ENCODE data around the gene SLC9A8.
A peak's percentile ranks its signal among the peaks of the same experiment; 100 is the strongest.
"Not testable (repeated sequence)": the region's sequence is repeated elsewhere in the genome, so short reads cannot be mapped to it uniquely, and the experiment has no call there.

The SLC9A8 gene

DNA sequence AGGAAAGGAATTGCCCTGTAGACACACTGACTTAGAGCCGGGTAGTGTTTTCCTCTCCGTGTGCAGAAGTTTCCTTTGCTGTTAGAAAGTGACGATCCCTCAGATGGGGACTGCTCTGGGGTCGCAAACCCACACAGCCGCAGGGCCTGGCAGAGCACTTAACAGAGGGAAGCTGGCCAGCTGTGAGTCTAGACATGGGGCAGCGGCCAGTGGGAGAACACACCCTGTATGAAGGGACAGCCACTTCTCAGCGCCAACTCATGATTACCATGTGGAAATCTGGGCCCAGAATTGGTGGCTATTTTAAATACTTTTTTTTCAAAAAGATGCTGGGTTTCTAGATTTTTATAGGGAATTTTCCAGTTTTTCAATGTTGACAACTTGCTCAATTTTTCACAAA lies 39.4 kb downstream of the SLC9A8 start:
- DNase-seq = no peak

DNA sequence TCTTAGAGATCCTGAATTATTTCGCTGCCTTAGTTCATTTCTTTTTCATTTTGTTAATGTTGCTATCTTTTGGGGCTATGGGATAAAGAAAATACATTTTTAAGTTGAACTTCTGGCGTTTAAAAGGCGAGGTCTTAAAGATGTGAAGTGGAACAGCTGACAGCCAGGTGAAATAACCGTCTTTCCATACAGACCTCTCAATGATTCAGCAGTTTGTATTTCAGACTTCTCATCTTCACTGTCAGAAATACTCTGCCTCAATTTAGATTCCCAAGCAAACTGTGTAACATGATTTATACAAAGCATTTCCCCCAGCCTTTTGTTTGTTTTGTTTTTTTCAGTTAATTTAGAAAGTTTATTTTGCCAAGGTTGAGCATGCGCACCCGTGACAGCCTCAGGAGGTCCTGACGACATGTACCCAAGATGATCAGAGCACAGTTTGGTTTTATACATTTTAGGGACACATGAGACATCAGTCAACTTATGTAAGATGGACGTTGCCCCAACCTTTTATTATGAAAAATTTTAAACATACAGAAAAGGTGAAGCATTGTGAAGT lies 40.0 kb downstream of the SLC9A8 start:
- DNase-seq = no peak

DNA sequence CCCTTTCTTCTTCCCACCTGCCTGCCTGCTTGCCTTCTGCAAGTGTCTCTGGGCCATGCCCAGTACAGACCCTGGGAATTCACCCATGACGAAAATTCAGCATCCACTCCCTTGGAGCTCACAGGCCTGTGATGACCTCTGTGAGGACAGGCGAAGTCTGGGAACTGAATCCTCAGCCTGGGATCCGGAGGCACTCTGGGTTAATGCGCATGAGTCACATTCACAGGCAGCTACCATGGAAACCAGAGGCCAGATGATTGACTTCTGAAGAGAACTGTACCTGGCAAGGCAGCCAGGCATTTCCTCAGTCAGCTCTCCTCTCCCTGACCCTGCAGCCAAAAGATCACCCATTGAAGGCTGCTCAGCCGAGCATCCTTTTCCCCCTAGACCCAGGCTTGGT lies 41.0 kb downstream of the SLC9A8 start:
- DNase-seq = peak; percentile 73

DNA sequence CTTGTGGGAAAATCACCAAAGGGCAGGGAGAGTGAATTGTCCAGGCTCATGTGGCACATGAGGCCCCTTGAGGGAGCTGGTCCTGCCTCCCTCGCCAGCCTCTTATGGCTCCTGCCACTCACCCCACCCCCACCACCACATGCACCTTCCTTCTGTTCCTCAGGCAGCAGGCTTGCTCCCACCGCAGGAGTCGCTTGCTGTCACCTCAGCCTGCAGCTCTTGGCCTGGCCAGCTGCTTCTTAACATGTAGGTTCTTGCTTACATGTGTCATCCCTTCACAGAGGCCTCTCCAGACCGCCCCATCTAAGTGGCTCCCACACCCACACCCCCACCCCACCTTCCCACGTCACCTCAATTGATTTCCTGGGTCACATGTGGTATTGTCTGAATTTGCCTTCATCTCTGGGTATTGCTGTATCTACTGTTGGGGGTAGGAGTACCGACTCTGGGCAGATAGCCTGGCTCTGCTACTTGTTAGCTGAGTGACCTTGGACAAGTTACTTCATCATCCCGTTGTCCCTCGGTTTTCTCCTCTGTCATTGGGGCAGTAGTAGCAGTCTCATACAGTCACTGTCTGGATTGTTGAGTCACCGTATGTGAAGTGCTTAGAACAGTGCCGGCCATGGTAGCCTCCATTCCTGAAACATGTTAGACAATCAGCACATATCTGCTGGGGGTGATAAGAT lies 41.7 kb downstream of the SLC9A8 start:
- DNase-seq = no peak

DNA sequence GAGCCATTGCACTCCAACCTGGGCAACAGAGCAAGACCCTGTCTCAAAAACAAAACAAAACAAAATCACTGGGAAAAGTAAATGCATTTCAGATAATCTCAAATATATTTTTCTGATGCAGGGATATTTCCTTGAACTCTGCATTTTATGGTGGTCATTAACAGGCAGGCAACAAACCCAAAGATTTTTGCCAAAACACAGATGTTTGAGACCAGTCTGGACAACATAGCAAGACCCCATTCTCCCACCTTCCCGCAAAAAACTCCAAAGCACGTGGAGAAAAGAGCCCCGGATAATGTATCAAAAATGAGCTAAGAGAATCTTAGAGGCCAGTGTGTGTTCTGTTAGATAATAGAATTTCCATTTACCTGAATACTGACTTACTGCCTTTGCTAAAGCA lies 44.3 kb downstream of the SLC9A8 start:
- no peak for DNase-seq

DNA sequence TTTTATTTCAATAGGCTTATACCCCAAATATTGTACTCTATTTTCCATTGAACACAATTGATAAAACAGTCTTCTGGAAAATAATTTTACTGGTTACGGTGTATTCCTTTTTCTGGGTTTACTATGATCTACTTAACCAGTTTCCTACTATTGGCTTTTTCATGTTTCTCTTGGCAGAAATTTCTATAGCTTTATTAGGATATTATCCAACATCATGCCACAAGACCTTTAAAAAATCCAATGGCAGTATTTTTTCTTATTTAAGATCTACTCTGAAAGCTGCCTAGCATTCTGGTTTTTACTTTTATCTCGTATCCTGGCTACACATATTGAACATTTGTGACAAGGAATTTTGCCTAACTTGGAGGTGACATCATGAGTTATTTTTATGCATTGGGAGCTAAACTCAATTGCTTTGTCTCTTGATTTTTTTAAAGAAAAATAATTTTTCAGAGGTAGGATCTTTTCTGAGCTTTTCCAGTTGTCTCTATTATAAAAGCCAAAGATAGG lies 45.5 kb downstream of the SLC9A8 start:
- DNase-seq = no peak

DNA sequence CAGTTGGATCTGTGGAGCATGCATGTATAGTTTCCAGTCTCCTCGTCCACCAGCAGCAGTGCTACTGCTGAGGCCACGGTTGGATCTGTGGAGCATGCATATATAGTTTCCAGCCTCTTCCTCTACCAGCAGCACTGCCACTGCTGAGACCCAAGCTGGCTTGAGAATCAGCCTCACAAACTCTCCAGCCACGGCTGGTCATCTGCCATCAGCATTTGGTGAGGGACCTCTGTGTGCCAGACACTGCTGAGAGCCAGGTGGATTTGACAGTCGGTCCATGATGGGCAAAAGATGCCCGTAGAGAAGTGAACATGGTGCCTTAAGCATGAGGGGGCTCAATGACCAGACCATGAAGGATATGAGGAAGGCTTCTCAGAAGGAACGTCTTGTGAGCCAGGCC lies 46.4 kb downstream of the SLC9A8 start:
- no peak for DNase-seq

DNA sequence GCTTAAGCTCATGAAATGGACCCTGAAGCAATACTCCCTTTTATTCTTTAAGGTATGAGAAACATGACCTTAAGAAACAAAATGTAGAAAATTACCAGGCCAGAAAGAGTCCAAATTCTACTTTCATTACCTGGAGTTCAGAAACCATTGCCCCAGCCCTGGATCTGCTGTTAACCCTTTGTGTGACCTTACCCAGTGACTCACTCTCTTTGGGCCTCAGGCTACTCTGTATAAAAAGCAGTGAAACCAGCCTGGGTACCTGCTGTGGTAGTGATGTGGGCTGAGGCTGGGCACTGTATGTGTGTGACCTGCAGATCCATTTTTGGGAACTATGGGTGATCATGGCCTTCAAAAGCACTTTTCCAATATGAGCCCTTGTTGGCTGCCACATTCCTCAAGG lies 47.2 kb downstream of the SLC9A8 start:
- DNase-seq = no peak

DNA sequence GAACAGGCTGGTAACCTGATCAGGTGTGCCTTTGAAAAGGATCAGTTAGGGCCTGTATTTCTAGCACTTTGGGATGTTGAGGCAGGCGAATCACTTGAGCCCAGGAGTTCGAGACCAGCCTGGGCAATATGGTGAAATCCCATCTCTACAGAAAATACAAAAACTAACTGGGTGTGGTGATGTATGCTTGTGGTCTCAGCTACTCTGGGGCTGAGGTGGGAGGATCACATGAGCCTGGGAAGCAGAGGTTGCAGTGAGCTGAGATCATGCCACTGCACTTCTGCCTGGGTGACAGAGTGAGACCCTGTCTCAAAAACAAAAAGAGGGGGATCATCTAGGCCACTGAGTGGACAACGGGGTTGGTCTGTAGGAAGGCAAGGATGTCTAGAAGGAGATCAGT lies 48.6 kb downstream of the SLC9A8 start:
- DNase-seq = not testable (repeated sequence)

DNA sequence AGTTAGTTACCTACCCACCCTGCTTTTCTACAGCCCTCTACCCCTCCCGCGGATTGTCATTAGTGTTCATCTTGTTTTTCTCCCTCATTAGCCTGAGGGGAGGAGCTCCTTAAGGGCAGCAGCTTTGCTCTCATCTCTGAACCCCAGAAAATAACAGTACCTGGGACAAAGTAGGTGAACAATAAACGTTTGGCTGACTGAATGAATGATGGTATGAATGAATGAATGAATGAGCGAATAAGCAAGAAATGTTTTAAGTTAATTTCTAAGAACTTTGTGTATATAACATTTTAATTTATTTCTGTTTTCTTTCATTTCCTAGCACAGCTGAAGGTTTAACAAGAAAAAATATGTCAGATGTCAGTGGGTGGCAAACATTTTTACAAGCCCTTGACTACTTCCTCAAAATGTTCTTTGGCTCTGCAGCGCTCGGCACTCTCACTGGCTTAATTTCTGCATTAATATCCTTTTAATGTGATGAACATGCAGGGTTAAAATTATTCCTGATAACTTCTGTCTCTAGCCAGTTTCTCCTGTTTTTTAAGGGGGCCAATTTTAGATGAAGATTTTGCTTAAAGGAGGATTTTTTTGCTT lies 50.1 kb downstream of the SLC9A8 start:
- no peak for DNase-seq

DNA sequence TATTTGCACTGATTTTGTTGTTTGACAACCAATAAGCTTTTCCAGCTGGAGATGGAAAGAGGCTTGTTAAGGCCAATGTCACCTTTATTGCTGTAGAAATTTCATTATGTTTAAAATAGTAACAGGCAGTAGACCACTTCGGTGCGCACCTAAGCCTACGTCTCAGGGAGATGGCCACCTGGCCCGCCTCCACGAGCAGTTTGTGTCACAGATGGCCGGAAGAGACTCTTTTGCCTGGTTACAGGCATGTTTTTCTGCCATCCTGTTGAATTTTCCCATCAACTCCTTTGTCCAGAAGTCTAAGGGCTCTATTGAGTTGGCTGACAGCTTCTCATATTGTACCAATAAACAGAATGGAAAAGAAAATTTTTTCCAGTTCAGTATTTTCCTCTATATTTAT lies 51.0 kb downstream of the SLC9A8 start:
- no peak for DNase-seq

DNA sequence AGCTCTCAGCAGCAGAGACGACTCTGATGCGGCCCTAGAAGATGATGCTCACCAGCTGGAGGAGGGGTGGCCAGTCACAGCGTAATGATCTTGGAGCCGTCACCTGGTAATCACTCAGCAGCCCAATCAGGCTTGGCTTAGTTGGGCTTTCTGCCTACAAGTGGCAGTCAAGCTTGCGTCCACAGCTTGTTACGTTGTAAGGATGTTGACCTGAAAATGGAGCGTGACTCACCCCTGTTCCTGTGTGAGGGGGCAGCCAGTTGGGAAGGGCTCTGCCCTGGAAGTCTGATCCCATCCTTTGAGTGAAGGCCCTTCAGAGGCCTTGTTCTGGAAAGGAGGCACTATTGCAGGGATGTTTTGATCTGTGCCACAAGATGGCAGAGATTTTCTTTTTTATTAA lies 52.9 kb downstream of the SLC9A8 start:
- no peak for DNase-seq

DNA sequence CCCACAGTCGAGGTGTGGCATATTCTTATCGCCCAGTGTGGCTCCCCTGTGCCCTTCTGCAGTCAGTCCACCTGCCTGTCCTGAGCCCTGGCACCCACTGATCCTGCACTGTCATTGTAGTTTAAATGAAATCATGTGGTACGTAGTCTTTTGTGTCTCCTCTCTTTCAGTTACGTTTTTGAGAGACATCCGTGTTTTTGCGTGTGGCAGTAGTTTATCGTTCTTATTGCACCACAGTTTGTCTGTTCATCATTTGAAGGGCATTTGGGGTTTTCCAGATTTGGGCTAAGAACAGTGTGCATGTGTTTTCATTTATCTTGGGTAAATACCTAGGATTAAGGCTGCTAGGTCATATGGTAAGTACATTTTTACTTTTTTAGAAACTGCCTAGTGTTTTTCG lies 53.4 kb downstream of the SLC9A8 start:
- DNase-seq = no peak

DNA sequence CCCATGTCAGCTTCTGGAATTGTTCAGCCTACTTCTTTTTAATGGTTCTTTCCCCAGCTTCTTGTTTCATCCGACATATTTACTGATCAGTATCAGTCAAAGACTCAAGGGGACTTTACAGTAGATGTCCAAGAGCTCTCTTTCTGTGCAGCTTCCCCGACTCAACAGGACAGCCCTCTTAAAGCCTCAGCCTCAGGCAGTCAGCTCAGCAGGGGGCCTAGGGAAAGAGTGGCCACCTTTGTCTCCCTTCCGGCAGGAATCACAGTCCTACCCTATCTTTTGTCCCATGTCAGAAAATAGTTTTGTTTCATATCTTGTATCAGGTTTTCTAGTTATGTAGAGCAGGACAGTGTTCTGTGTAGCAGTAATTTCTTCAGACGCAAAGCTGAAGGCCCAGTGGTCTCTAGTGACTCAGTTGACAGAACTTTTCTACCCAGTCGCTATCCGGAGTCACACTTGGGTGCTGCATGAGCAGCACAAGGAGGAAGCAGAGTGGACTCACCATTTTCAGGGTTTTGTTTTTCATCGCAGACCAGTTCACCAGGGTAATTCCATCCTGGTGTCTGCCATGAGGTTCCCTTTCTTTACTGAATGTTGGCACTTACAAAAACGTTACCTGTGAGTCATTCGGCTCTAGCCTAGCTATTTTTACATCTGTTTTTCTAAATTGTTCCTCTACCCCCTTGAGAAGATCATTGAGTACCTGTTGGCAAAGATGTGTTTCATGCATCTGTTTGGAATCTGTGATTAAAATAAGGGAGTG lies 55.0 kb downstream of the SLC9A8 start:
- no peak for DNase-seq

DNA sequence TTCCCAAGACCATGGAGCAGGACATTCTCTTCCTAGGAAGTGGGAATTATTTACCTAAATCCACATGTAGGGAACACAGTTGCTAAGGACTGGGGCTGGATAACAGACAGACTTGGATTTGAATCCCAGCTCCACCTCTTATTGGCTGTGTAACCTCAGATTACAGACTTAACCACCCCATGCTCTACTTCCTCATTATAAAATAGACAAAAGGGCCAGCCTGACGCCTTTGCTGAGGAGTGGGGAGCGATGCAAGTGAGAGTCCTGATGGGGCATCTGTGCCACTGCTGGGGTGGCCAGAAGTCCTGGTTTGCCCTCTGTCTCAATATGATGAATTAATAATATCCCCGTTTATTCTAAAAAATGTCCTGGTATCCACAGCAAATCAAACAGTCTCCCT lies 55.9 kb downstream of the SLC9A8 start:
- no peak for DNase-seq

DNA sequence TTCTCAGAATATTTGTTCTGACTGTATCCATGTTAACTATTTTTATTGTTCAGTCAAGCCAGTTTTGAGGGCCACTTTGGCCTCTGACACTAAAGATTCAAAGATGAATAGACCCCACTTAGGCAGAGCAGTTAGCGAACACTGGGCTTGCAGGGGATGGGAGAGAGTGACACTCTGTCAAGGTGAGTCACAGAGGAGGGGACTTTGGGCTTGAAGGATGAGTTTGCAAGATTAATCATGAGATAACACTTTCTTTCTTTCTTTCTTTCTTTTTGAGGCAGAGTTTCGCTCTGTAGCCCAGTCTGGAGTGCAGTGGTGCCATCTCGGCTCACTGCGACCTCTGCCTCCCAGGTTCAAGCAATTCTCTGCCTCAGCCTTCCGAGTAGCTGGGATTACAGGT lies 56.3 kb downstream of the SLC9A8 start:
- DNase-seq = no peak

DNA sequence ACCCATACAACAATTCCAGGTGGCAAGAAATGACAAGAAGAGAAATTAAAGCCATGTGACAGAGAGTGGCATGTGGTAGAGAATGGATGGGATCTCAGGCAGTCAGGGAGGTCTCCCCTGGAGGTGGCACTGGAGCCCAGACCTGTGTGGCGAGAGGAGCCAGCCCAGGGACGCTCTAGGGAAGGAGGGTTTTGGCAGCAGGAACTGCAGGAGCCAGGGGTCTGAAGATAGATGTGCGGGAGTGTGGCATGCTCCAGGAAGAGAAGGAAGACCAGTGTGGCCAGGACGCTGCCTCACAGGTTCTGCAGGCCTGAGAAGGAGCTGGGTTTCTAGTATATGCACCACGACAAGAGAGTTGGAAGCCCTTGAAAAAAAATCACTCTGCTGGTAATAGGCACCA lies 57.6 kb downstream of the SLC9A8 start:
- no peak for DNase-seq

DNA sequence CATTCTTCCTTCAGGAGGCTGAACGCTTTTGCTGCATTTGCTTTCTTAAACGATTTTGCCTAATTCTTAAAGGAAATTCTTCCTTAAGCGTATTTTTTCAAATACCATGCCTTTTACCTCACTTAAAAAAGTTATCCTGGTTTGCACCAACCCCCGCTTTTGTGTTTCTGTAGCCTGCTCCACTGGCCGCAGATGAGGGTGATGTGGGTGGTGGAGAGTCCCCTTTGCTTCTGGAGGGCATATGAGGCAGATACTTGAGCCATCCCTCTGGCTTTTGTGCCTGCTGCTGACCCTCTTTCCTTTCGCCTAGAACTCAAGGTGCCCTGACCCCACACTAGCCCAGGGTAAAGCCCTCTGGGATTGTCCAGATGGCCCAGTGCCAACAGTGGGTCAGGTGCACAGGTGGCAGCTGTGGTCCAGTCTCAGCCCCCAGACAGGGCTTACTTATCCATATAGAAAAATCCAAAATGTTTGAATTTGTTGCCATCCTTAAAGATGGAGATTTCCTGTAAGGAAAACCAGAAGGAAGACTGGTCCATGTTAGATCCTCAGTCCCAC lies 58.8 kb downstream of the SLC9A8 start:
- no peak for DNase-seq

DNA sequence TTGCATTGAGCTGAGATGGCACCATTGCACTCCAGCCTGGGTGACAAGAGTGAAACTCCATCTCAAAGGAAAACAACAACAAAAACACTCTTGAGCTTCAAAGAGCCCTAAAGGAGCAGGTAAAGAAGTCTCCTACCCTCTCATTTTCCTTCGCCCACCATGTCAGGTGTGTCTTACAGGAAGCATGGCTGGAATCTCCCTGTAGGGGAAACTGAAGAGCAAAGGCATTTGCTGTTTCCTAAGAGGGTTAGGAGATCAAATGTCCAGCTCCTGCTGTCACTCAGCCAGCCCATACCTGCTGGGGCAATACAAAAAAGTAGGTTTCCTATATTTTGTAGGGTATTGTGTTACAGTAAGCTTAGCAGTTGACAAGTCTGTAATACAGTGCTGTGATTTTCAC lies 59.4 kb downstream of the SLC9A8 start:
- no peak for DNase-seq

DNA sequence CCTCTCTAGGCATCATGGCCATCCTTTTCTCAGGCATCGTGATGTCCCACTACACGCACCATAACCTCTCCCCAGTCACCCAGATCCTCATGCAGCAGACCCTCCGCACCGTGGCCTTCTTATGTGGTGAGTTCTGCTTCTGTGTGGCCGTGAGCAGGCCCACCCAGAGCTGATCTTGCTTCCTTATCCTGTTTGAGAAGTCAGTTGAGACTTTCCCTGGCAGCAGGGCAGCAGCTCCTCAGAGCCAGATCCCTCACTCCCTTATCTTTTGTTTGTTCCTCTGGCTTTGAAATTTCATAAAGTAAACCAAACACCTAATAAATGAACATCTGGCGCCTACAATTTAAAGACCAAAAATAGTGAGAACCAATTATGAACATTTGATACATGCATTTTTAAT lies 62.1 kb downstream of the SLC9A8 start:
- DNase-seq = no peak

DNA sequence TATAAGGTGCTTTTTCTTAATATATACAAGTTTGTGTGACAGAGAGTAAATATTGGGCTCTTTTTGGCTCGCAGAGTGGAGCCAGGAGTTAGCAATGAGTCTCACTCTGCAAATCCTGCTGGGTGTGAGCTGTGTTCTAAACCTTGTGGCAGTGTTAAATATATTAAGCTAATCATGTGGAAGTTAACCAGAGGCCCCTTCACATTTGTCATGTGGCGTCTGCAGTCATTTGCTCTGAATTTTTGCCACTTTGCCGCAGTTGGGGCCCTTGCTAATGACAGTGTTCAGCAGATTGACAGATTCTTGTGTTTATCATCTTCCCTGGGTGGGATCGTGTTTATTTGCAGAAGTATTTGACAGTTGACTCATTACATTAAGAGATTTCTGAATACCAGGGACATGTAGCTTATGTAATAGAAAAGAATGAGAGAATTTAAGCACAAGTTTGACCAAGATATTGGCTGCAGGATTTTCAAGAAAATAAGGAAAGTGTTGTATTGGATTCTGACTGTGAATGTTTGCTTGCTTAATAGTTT lies 64.8 kb downstream of the SLC9A8 start:
- no peak for DNase-seq

DNA sequence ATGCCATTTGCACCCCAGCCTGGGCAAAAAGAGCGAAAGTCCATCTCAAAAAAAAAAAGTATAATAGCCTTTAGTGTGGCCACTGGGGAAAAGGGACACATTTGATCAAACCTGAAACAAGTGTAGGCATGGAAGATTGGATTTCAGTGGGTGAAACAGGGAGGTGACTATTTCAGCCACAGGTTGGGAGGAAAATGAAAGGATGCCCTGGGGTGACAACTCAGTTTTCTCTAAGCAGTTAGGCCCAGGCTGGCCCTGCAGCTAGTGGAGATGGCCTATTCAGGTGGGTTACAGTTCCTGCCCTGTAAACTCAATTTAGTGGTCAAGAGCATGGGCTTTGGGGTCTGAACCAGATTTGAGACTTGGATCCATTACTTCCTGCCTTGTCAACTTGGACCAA lies 66.3 kb downstream of the SLC9A8 start:
- DNase-seq = no peak

DNA sequence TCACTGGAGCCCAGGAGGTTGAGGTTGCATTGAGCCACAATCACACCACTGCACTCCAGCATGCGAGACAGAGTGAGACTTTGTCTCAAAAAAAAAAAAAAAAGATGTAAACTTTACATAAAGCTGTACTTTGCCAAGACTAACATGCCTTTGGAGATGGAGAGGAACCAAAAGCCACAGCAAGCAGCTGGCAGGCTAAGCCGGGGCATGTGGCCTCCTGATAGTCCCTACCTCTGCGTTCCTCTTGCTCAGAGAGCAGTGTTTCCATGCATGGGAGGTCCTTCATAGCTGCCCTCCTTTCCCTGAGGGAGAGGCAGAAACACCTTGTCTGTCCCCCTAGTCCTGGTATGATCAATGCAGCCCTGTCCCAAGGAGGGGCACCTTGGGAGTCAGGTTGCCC lies 67.5 kb downstream of the SLC9A8 start:
- no peak for DNase-seq
